ENCODE results near the gene GALNT10.

DNA sequence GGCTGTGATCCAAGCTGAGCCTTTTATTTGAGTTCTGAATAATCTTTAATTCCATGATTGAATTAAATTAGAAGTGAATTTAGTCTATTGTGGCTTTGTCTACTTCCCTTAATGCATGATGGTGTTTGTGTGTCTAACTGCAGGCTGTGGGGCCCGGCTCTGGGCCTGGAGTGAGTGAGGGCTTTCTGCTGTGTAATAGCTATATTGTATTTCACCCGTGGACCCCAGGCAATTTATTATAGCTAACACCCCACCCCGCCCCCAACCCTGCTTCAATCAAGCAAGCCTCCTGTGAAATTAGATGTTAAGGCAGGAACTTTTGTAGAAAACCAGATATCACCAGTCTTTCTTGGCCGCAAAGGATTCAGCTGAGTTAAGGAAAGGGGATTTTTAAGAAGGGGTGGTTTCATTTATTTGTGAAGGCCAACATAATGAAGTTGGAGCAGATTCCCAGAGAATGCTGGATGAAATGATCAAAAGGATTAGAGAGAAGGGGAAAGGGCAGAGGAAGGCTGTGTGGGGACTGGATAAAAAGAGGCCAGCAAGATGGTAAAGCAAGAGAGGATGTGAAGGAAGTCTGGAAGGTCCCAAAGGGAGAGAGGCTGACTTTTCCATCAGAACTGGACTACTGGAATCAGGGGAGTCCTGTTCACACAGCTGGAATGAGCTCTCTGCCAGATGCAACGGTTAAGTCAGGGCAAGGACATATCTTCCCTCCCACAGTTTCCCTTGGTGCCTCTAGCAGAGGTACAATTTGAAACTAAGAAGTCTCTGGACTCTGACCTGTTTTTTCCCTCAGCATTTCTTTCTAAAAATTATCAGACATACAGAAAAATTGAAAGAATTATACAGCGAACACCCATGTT, 129.9 kb downstream of the GALNT10 start:
- TF ChIP-seq POLR2A (IDR thresholded peaks at IDR 0.05) = no peak
- TF ChIP-seq, protein P1, sequence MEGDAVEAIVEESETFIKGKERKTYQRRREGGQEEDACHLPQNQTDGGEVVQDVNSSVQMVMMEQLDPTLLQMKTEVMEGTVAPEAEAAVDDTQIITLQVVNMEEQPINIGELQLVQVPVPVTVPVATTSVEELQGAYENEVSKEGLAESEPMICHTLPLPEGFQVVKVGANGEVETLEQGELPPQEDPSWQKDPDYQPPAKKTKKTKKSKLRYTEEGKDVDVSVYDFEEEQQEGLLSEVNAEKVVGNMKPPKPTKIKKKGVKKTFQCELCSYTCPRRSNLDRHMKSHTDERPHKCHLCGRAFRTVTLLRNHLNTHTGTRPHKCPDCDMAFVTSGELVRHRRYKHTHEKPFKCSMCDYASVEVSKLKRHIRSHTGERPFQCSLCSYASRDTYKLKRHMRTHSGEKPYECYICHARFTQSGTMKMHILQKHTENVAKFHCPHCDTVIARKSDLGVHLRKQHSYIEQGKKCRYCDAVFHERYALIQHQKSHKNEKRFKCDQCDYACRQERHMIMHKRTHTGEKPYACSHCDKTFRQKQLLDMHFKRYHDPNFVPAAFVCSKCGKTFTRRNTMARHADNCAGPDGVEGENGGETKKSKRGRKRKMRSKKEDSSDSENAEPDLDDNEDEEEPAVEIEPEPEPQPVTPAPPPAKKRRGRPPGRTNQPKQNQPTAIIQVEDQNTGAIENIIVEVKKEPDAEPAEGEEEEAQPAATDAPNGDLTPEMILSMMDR (IDR thresholded peaks at IDR 0.05) = no peak

All from uterus (tissue), 2 donors.